ENCODE results near the gene EDAR.

DNA sequence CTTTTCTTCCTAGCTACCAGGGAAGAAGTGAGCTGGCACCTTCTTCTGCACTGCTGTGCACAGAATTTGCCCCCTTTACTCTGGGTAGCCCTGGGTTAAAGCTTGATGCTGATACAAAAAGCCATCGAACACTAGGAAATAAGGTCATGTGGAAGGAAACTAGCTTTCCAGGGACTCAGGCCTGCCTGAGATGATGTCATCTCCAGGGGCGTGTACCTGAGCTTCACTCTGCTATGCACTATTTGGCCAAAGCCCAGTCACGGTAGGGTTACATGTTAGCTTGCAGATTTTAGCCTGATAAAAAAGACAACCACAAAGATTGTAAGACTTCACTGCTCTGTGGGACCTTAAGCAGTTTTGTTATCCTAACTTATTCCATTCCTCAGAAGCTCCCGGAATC, 20.4 kb downstream of the EDAR start:
- TF ChIP-seq, protein P1, sequence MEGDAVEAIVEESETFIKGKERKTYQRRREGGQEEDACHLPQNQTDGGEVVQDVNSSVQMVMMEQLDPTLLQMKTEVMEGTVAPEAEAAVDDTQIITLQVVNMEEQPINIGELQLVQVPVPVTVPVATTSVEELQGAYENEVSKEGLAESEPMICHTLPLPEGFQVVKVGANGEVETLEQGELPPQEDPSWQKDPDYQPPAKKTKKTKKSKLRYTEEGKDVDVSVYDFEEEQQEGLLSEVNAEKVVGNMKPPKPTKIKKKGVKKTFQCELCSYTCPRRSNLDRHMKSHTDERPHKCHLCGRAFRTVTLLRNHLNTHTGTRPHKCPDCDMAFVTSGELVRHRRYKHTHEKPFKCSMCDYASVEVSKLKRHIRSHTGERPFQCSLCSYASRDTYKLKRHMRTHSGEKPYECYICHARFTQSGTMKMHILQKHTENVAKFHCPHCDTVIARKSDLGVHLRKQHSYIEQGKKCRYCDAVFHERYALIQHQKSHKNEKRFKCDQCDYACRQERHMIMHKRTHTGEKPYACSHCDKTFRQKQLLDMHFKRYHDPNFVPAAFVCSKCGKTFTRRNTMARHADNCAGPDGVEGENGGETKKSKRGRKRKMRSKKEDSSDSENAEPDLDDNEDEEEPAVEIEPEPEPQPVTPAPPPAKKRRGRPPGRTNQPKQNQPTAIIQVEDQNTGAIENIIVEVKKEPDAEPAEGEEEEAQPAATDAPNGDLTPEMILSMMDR (IDR thresholded peaks at IDR 0.05), result no peak
- TF ChIP-seq POLR2A (IDR thresholded peaks at IDR 0.05), result no peak
